ENCODE data around the gene ZNF569.

DNA sequence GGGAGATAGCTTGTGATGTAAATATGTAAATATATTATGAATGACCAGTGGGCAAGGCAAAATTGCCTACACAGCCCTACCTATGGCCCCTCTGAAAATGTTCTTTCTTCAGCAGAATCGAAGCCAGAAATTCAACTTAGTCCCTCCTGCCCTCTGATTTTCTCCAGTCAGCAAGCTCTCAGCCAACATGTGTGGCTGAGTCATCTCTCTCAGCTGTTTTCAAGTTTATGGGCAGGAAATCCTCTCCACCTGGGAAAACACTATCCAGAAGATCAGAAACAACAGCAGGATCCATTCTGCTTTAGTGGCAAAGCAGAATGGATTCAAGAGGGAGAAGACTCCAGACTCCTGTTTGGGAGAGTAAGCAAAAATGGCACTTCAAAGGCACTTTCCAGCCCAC, 105.2 kb downstream of the ZNF569 start:
- TF ChIP-seq TAF1 (IDR thresholded peaks at IDR 0.05; ENCODE audit: borderline replicate concordance, insufficient read depth, low read length) (no peak), SIN3A (IDR thresholded peaks at IDR 0.05; ENCODE audit: borderline replicate concordance, insufficient read depth, low read length) (peak; percentile 80; the same call in 1 of the 2 replicates), POLR2AphosphoS5 (IDR thresholded peaks at IDR 0.05; ENCODE audit: low read depth, low read length) (no peak), REST (IDR thresholded peaks at IDR 0.05; ENCODE audit: insufficient read depth in 1 of 2, low read depth in 2 of 2, low read length in 2 of 2) (no peak)
